H1 (cell line): ENCODE data around the gene SLC35B2. TPM values are rescaled to one million over a fixed set of nuclear protein-coding genes. Genes with fewer than 3 reads are reported as not detected.
A peak's percentile ranks its signal among the peaks of the same experiment; 100 is the strongest.

Source experiments
- CTCF ChIA-PET: fragments of 300-600 bp; sonication (Branson Sonifier 250); formaldehyde crosslinking; loops from one replicate; lab custom pipeline; 2021; ENCODE audit not compliant: partially characterized antibody; lab: Charles Lee
- POLR2A ChIA-PET: fragments of 300-600 bp; sonication (Branson Sonifier 250); formaldehyde crosslinking; loops from one replicate; lab custom pipeline; 2021; ENCODE audit warnings: inconsistent platforms; ENCODE audit not compliant: partially characterized antibody; lab: Charles Lee
- DNase-seq, 2 experiments: peaks; one replicate each; pipeline versions ENCODE4 v3.0.0 to v3.0.0-alpha.2; 2010 to 2022; ENCODE audit warnings: low spot score in 2 of 2, low read depth in 1 of 2, mixed read lengths in 1 of 2
- FAIRE-seq: peaks from 2 replicates; lab custom pipeline; 2011; peaks lifted over from hg19 to GRCh38; lab: Jason Lieb, UNC
- H2AFZ ChIP-seq: 2 replicates; pipeline ENCODE4 v1.8.1; 2012; ENCODE audit warnings: low read length, inconsistent platforms
- H2AK5ac ChIP-seq: 2 replicates; pipeline ENCODE4 v1.6.1; 2013; ENCODE audit warnings: low read depth, low read length
- H2BK120ac ChIP-seq: replicated peaks from 2 replicates; pipeline ENCODE3; 2013; ENCODE audit warnings: low read depth, low read length, inconsistent platforms
- H2BK12ac ChIP-seq: 2 replicates; pipeline ENCODE4 v1.6.1; 2013; ENCODE audit warnings: low read depth, low read length
- H2BK15ac ChIP-seq: 2 replicates; pipeline ENCODE4 v1.6.1; 2013; ENCODE audit warnings: low read length
- H2BK20ac ChIP-seq: 2 replicates; pipeline ENCODE4 v1.6.1; 2013; ENCODE audit warnings: low read length
- H2BK5ac ChIP-seq: 2 replicates; pipeline ENCODE4 v1.6.1; 2013; ENCODE audit warnings: low read depth, low read length
- H3K14ac ChIP-seq: 2 replicates; pipeline ENCODE4 v1.6.1; 2013; ENCODE audit warnings: inconsistent platforms; ENCODE audit not compliant: insufficient read length
- H3K18ac ChIP-seq: 2 replicates; pipeline ENCODE4 v1.6.1; 2013; ENCODE audit warnings: low read length; ENCODE audit errors: extremely low read depth
- H3K23ac ChIP-seq: 2 replicates; pipeline ENCODE4 v1.6.1; 2013; ENCODE audit warnings: inconsistent platforms; ENCODE audit not compliant: insufficient read length
- H3K23me2 ChIP-seq: 2 replicates; pipeline ENCODE4 v1.6.1; 2013; ENCODE audit warnings: low read depth, low read length
- H3K27ac ChIP-seq: 2 replicates; pipeline ENCODE4 v1.6.1; 2011; ENCODE audit warnings: low read depth, low read length, inconsistent platforms
- H3K27me3 ChIP-seq, 4 experiments: replicated peaks in 1 of 4; 1 replicate in 1 of 4; 2 replicates in 3 of 4; pipeline versions ENCODE4 v1.6.1 to v1.8.1; 2011 to 2013; ENCODE audit warnings: low read length in 3 of 4, mild to moderate bottlenecking in 3 of 4, inconsistent platforms in 2 of 4, mixed read lengths in 2 of 4, moderate library complexity in 1 of 4; ENCODE audit not compliant: control insufficient read depth in 3 of 4, insufficient read depth in 3 of 4; ENCODE audit errors: extremely low read depth in 1 of 4
- H3K36me3 ChIP-seq, 4 experiments: 2 replicates each; pipeline versions ENCODE4 v1.6.1 to v1.8.1; 2011 to 2013; ENCODE audit warnings: mild to moderate bottlenecking in 4 of 4, low read length in 3 of 4, moderate library complexity in 2 of 4, control low read depth in 1 of 4, inconsistent platforms in 1 of 4; ENCODE audit not compliant: insufficient read depth in 4 of 4, control insufficient read depth in 2 of 4
- H3K4ac ChIP-seq: replicated peaks from 2 replicates; pipeline ENCODE3; 2013; ENCODE audit warnings: low read length, low read depth, mixed read lengths, inconsistent platforms; ENCODE audit not compliant: insufficient read length
- H3K4me1 ChIP-seq, 4 experiments: replicated peaks in 1 of 4; 1 replicate in 1 of 4; 2 replicates in 3 of 4; pipeline versions ENCODE4 v1.6.1 to v1.8.1; 2011 to 2013; ENCODE audit warnings: low read length in 3 of 4, inconsistent platforms in 2 of 4, mixed read lengths in 1 of 4; ENCODE audit not compliant: insufficient read depth in 4 of 4, control insufficient read depth in 3 of 4
- H3K4me2 ChIP-seq, 2 experiments: 2 replicates each; pipeline versions ENCODE4 v1.6.1 to v1.8.1; 2011 to 2013; ENCODE audit warnings: low read depth in 2 of 2, low read length in 2 of 2, control low read depth in 1 of 2, inconsistent platforms in 1 of 2, mild to moderate bottlenecking in 1 of 2; ENCODE audit not compliant: insufficient read depth in 1 of 2
- H3K4me3 ChIP-seq, 4 experiments: fragments of 200-600, 300-600 bp in 1 of 4; sonication (generic), shearing (Covaris generic), sonication (Bioruptor Twin) in 1 of 4; 2 replicates each; pipeline versions ENCODE4 v1.5.1 to v1.8.1; 2011 to 2016; ENCODE audit warnings: low read length in 4 of 4, low read depth in 3 of 4, control low read depth in 2 of 4, inconsistent platforms in 2 of 4, mild to moderate bottlenecking in 2 of 4, mixed read lengths in 1 of 4, moderate library complexity in 1 of 4; ENCODE audit not compliant: insufficient read depth in 2 of 4; ENCODE audit errors: extremely low read depth in 1 of 4
- H3K56ac ChIP-seq: replicated peaks from 2 replicates; pipeline ENCODE3; 2013; ENCODE audit warnings: low read depth, mild to moderate bottlenecking, mixed read lengths, low read length, inconsistent platforms; ENCODE audit not compliant: insufficient read length
- H3K79me1 ChIP-seq: 2 replicates; pipeline ENCODE4 v1.6.1; 2013; ENCODE audit warnings: low read depth, low read length, control low read depth
- H3K79me2 ChIP-seq, 2 experiments: 2 replicates each; pipeline versions ENCODE4 v1.6.1 to v1.8.1; 2012 to 2013; ENCODE audit warnings: low read length in 2 of 2, mild to moderate bottlenecking in 2 of 2, inconsistent platforms in 1 of 2; ENCODE audit not compliant: insufficient read depth in 2 of 2, control insufficient read depth in 1 of 2
- H3K9ac ChIP-seq, 4 experiments: replicated peaks in 1 of 4; 1 replicate in 1 of 4; 2 replicates in 3 of 4; pipeline versions ENCODE4 v1.6.1 to v1.8.1; 2011 to 2013; ENCODE audit warnings: low read depth in 3 of 4, low read length in 3 of 4, control low read depth in 2 of 4, mild to moderate bottlenecking in 2 of 4, moderate library complexity in 2 of 4, inconsistent platforms in 1 of 4; ENCODE audit errors: extremely low read depth in 1 of 4
- H3K9me3 ChIP-seq, 2 experiments: 2 replicates each; pipeline versions ENCODE4 v1.6.1 to v1.8.1; 2012 to 2013; ENCODE audit warnings: mild to moderate bottlenecking in 2 of 2, moderate library complexity in 2 of 2, control low read depth in 1 of 2, inconsistent platforms in 1 of 2, low read depth in 1 of 2, low read length in 1 of 2, mixed read lengths in 1 of 2; ENCODE audit not compliant: insufficient read depth in 2 of 2
- H4K20me1 ChIP-seq, 2 experiments: replicated peaks in 1 of 2; 2 replicates each; pipeline versions ENCODE3 to v1.8.1; 2011 to 2013; ENCODE audit warnings: inconsistent platforms in 2 of 2, low read length in 2 of 2, mild to moderate bottlenecking in 1 of 2; ENCODE audit not compliant: insufficient read depth in 2 of 2, control insufficient read depth in 1 of 2
- H4K5ac ChIP-seq: 2 replicates; pipeline ENCODE4 v1.6.1; 2013; ENCODE audit warnings: low read length, low read depth, mixed read lengths, inconsistent platforms; ENCODE audit not compliant: insufficient read length
- H4K8ac ChIP-seq: 2 replicates; pipeline ENCODE4 v1.8.0; 2013; ENCODE audit warnings: mild to moderate bottlenecking, moderate library complexity, low read length, inconsistent platforms; ENCODE audit not compliant: insufficient read depth; ENCODE audit errors: extremely low read depth
- H4K91ac ChIP-seq: replicated peaks from 2 replicates; pipeline ENCODE3; 2013; ENCODE audit warnings: low read length, mixed read lengths, inconsistent platforms; ENCODE audit not compliant: insufficient read length
- BCL11A ChIP-seq, 2 experiments: IDR thresholded peaks; one replicate each; pipeline ENCODE4 v1.6.1; 2011; ENCODE audit warnings: low read depth in 2 of 2, low read length in 2 of 2, mild to moderate bottlenecking in 2 of 2
- CEBPB ChIP-seq: IDR thresholded peaks from 2 replicates; pipeline ENCODE4 v1.6.1; 2012; ENCODE audit warnings: low read depth, low read length
- CHD2 ChIP-seq: IDR thresholded peaks from 2 replicates; pipeline ENCODE4 v1.6.1; 2012; ENCODE audit warnings: low read length, improper control_type of control experiment
- KDM1A ChIP-seq: fragments of 200-600, 300-600 bp; sonication (generic); IDR thresholded peaks from 2 replicates; pipeline ENCODE4 v1.7.1; 2016; ENCODE audit warnings: mild to moderate bottlenecking, low read length, borderline replicate concordance
- NANOG ChIP-seq: IDR thresholded peaks from 2 replicates; pipeline ENCODE4 v1.6.1; 2011; ENCODE audit warnings: low read length, low read depth, mild to moderate bottlenecking, inconsistent platforms; ENCODE audit not compliant: insufficient read depth, poor library complexity, severe bottlenecking
- POLR2A ChIP-seq, 2 experiments: IDR thresholded peaks; 1 replicate in 1 of 2; 2 replicates in 1 of 2; pipeline ENCODE4 v1.6.1; 2011; ENCODE audit warnings: low read depth in 2 of 2, low read length in 2 of 2, mild to moderate bottlenecking in 2 of 2; ENCODE audit errors: control extremely low read depth in 1 of 2
- POLR2AphosphoS5 ChIP-seq: IDR thresholded peaks from 2 replicates; pipeline ENCODE4 v1.6.1; 2011; ENCODE audit warnings: low read depth, low read length
- USF2 ChIP-seq: IDR thresholded peaks from 2 replicates; pipeline ENCODE4 v1.6.1; 2011; ENCODE audit warnings: low read length, improper control_type of control experiment
- WGBS, 2 experiments: shearing (Covaris generic) in 1 of 2; methylation state at CpG; one replicate each; pipeline versions ENCODE4 v1.1.6 to v1.1.7; 2013 to 2015; ENCODE audit warnings: low lambda C conversion rate in 2 of 2, mixed read lengths in 2 of 2, inconsistent platforms in 1 of 2, low coverage in 1 of 2, missing lambda C conversion rate in 1 of 2; ENCODE audit not compliant: insufficient replicate concordance in 2 of 2, insufficient coverage in 1 of 2, insufficient read length in 1 of 2; ENCODE audit errors: extremely low coverage in 1 of 2, missing lambda C conversion rate in 1 of 2; 5-methylcytosine and 5-hydroxymethylcytosine counted together
- polyA plus RNA-seq, 7 experiments: library from polyadenylated mRNA; depleted of rRNA in 3 of 7; stranded (reverse) in 5 of 7; unstranded in 2 of 7; fragments of >200 nt in 5 of 7; fragments of 200-250 nt in 2 of 7; gene quantifications; 1 replicate in 5 of 7; 2 replicates in 1 of 7; 4 replicates in 1 of 7; pipeline versions ENCODE4 v1.2.1 to v1.2.3, GENCODE V29; 2011 to 2013; ENCODE audit warnings: missing spikeins in 2 of 7, mixed read lengths in 2 of 7
- total RNA-seq: library from RNA; stranded (reverse); fragmentation: NEBNext Ultra II Directional; extraction: Animal tissue kit (Norgen Biotek cat#: 25700); gene quantifications from 2 replicates; pipeline ENCODE4 v1.2.1, GENCODE V29; 2021

SLC35B2 gene
- total and polyA plus RNA-seq, 2 of the 8 experiments (the other 6 are each of a cell fraction or from before 2014, with no cell fraction given): 29.5 to 65.0 TPM

DNA sequence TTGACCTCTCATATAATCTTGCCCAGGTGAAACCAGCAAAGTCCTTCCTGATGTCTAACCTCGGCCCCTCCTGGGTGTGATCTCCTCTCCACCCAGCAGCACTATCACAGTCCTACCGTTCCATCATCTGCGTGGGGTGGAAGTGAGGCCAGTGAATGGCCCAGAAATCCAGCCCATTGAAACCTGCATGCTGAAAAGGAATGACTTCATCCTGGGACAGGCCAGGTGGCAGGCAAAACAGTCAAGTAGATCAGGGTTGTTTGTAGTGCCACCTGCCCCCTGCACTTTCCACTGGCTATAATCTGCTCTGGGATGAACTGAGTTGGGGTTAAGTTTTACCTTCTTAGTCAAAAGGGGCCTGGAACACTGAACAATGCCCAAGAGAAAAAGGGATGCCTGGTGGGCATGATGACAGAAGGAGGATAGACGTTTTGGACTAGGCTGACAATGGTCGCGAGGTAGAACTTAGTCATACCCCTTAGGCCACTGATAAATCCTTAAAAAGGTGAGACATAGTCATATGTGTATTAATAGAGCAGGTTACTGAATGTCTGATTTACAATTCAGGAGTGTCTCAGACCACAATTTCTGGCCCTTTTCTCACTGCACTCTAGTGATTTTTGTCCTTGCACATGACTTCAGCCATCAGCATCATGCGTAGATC lies 18.5 kb downstream of the SLC35B2 start:
- WGBS, 2 experiments: 77% methylated on average over 7 of the region's 7 CpGs; no CpG with 5 or more reads in 1 of the 2 experiments
- peaks cover 6 to 11% (median 8%) of the 10 kb centered on the region in 4 experiments; a peak in 6 of 8 replicates for H3K36me3 ChIP-seq
- no peak overlapping the region for H2BK12ac ChIP-seq
- H2BK120ac ChIP-seq: no peak overlapping the region
- H2BK15ac ChIP-seq: no peak overlapping the region
- peaks cover 2% of the 10 kb centered on the region in 2 experiments for H4K20me1 ChIP-seq
- no peaks in the 10 kb centered on the region for H3K79me1 ChIP-seq
- H3K56ac ChIP-seq: no peak overlapping the region
- no peak overlapping the region for H4K5ac ChIP-seq
- no peak overlapping the region for H3K14ac ChIP-seq
- peak overlapping the region; percentile 25 to 84; a peak in 1 of 4 replicates for H3K4me2 ChIP-seq
- no peak overlapping the region for H2BK5ac ChIP-seq
- H4K8ac ChIP-seq: no peak overlapping the region
- H3K27ac ChIP-seq: no peak overlapping the region
- no peaks in the 10 kb centered on the region for H3K79me2 ChIP-seq
- H3K18ac ChIP-seq: no peak overlapping the region
- no peak overlapping the region for H3K4me3 ChIP-seq
- DNase-seq (no peak), FAIRE-seq (no peak)
- TF ChIP-seq KDM1A (no peak), USF2 (no peak), POLR2AphosphoS5 (peak; percentile 55; the same call in 1 of the 2 replicates), CHD2 (no peak), POLR2A (IDR thresholded peaks at IDR 0.05; ENCODE audit: control extremely low read depth in 1 of 2, low read depth in 2 of 2, low read length in 2 of 2) (peak; percentile 38 to 40; a peak in 2 of 3 replicates), NANOG (no peak), BCL11A (IDR thresholded peaks at IDR 0.05; ENCODE audit: low read depth in 2 of 2, low read length in 2 of 2) (no peak), CEBPB (no peak)
- no peak overlapping the region for H3K9ac ChIP-seq
- no peak overlapping the region for H3K23ac ChIP-seq
- H3K4ac ChIP-seq: no peak overlapping the region
- POLR2A ChIA-PET: interaction anchor here (1.0 to 21.0 kb wide), 6 partner anchors 7 to 66 kb away, joined by 3 to 581 read pairs (median 49); partner anchors contain the start of genes HSP90AB1, SLC29A1 and SLC35B2
- H2BK20ac ChIP-seq: no peak overlapping the region
- H3K9me3 ChIP-seq: no peaks in the 10 kb centered on the region
- H2AFZ ChIP-seq: no peak overlapping the region
- H4K91ac ChIP-seq: no peak overlapping the region
- 0 out of 2 replicates have a peak overlapping the region, but pooled peaks have one; percentile 6 for H2AK5ac ChIP-seq
- H3K27me3 ChIP-seq: no peaks in the 10 kb centered on the region; a peak in 1 of 7 replicates
- peaks cover 4% of the 10 kb centered on the region; the same call in 1 of the 2 replicates for H3K23me2 ChIP-seq
- H3K4me1 ChIP-seq: peaks cover 4 to 13% (median 9%) of the 10 kb centered on the region in 4 experiments; a peak in 6 of 7 replicates
- CTCF ChIA-PET: interaction anchor here (0.7 to 5.6 kb wide), 6 partner anchors 8 to 143 kb away, joined by 3 to 129 read pairs (median 3); partner anchors contain the start of genes HSP90AB1 and SLC29A1
